HG02870 (cell line): ENCODE data around the gene EGLN2.
"Not testable (repeated sequence)": the region's sequence is repeated elsewhere in the genome, so short reads cannot be mapped to it uniquely, and the experiment has no call there.

Experiments
- ATAC-seq: cut with Tn5 transposase; IDR thresholded peaks from one replicate; pipeline ENCODE4 v1.9.1; 2021; ENCODE audit warnings: mild to moderate bottlenecking, moderate library complexity; ENCODE audit not compliant: unreplicated experiment

Gene EGLN2

DNA sequence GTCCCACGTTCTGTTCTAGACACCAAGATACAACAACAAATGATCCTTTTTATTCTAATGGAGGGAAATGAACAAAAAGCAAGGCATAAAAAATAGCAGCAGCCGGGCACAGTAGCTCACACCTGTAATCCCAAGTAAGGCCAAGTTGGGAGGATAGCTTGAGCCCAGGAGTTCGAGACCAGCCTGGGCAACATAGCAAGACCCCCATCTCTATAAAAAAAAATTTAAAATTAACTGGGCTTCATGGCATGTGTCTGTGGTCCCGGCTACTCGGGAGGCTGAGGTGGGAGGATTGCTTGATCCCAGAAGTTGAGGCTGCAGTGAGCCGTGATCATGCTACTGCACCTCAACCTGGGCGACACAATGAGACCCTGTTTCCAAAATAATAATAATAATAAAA is 22.6 kb upstream of the EGLN2 start:
- no peak for ATAC-seq

DNA sequence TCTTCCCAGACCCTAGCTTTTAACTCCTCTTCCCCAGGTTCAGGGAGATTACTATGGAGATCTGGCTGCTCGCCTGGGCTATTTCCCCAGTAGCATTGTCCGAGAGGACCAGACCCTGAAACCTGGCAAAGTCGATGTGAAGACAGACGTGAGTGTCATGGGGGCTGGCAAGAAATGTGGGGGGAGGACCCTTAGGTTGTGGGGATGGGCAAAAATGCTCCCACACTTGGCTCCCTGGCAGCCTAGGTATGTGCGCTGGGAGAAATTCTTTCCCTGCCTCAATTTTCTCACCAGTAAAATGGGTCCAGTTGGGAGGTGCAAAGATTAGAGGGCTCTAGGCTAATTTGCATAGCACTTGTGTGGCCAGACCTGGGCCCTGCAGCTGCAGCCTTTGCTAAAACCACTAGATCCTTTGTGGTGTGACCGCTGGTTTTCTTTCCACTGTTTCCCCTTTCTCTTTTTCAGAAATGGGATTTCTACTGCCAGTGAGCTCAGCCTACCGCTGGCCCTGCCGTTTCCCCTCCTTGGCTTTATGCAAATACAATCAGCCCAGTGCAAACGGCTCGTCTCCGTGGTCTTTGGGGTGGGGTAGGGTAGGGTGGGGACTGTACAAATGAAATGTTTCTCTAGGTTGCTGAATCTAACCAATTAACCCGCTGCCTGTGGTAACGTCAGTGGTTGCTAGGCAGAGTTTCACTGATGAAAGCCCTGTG is 21.9 kb upstream of the EGLN2 start:
- ATAC-seq = peak; percentile 62

DNA sequence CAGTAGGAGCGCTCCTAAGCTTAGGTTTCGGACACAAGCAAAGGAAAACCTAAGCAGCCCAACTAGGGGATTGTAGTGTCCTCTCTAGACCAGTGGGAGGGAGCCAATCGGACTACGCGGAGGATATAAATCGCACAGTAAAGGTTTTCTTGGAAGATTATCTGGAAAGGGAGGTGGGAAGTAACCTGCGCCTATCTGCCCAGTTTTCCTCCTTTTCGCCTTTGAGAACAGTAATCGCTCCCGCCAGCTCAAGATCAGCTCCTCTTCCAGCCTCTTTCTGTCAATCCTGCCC is 21.4 kb upstream of the EGLN2 start:
- ATAC-seq = no peak

- peak; percentile 51 for ATAC-seq
Measured at GRCh38 chr19:40777937-40778705, 20.9 kb upstream of the EGLN2 start, which contains the start of gene RAB4B. Gene RAB4B, plus strand, starts transcription at chr19:40778247. Its CDS starts 129 bp downstream, at chr19:40778376.

GRCh38 chr19:40778706-40779284 is 20.2 kb upstream of the EGLN2 start:
- ATAC-seq = no peak

DNA sequence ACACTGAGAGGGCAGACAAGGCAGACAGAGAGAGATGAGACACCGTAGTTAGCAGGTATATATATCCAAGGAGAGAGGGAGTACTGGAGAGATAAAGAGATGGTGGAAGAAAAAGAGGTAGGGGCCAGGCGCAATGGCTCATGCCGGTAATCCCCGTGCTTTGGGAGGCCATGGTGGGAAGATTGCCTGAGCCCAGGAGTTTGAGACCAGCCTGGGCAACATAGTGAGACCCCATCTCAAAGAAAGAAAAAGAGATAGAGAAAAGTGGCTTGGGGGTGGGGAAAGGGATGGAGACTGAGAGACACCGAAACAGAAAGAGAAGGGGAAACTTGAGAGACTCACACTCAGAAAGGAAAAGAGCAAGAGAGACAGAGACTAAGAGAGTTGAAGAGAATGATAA is 18.4 kb upstream of the EGLN2 start:
- no peak for ATAC-seq

DNA sequence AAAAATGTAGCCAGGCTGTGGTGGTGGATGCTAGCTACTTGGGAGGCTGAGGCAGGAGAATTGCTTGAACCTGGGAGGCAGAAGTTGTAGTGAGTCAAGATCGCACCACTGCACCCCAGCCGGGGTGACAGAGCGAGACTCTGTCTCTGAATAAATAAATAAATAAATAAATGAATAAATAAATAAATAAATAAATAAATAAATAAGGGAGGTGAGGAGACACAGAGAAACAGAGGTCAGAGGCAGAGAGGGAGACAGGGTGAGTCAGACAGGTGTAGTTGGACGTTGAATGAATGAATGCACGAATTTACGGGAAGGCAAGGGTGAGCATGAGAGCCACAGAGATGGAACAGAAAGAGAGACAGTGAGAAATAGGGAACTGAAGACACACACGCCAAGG is 17.9 kb upstream of the EGLN2 start:
- no peak for ATAC-seq

GRCh38 chr19:40783711-40784110 is 15.3 kb upstream of the EGLN2 start:
- ATAC-seq = no peak

GRCh38 chr19:40784146-40784545 is 14.8 kb upstream of the EGLN2 start:
- ATAC-seq = not testable (repeated sequence)

DNA sequence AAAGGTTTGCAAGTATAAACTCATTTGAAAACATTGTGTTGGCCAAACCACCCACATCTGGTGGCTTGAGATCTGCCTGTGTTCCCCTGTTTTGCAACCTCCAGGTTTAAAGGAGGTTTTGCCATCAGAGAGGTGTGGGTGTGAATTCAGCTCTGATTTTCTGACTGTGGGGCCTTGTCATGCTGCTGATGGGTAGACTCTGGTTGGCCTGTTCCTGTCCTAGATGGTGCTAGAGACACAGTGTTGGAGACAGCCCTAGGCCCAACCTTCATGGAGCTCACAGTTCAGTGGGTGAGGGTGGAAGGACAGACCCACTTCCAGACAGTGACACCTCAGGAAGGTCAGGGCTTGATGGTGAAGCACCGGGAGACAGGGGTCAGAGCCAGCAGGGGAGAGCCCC is 13.5 kb upstream of the EGLN2 start:
- no peak for ATAC-seq

DNA sequence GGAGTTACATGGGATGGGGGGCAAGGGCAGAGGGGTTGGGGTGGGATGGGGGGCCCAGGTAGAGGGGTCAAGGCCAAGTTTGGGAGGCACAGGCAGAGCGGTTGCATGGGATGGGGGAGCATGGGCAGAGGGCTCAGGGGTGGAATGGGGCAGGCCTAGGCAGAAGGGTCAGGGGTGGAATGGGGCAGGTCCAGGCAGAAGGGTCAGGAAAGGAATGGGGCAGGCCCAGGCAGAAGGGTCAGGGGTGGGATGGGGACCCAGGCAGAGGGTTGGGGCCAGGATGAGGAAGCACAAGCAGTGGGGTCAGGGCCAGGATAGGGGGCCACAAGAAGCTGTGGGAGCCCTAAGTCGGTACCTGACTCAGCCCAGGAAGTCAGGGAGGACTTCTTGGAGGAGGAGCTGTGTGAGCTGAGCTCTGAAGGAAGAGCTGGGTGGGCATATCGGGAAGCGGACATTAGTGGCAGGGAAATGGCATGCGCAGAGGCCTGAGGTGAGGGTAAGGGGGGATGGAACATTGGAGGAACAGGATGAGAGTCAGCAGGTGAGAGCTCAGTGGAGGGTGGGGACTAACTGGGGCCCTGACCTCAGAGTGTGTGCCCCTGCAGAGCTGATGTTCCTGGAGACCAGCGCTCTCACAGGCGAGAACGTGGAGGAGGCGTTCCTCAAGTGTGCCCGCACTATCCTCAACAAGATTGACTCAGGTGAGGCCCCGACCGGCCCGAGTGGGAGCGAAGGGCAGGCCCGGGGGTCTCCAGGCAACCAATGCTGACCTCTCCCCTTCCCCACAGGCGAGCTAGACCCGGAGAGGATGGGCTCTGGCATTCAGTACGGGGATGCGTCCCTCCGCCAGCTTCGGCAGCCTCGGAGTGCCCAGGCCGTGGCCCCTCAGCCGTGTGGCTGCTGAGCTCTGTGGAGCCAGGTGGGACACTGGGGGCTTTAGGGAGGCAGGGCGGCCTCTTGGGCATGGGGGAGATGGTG is 12.6 kb upstream of the EGLN2 start:
- ATAC-seq = no peak

- no peak for ATAC-seq
Measured at GRCh38 chr19:40791349-40791748, 7.6 kb upstream of the EGLN2 start.

GRCh38 chr19:40791996-40792395 is 7.0 kb upstream of the EGLN2 start:
- ATAC-seq = no peak

GRCh38 chr19:40797166-40797962 is 1.6 kb upstream of the EGLN2 start:
- no peak for ATAC-seq

DNA sequence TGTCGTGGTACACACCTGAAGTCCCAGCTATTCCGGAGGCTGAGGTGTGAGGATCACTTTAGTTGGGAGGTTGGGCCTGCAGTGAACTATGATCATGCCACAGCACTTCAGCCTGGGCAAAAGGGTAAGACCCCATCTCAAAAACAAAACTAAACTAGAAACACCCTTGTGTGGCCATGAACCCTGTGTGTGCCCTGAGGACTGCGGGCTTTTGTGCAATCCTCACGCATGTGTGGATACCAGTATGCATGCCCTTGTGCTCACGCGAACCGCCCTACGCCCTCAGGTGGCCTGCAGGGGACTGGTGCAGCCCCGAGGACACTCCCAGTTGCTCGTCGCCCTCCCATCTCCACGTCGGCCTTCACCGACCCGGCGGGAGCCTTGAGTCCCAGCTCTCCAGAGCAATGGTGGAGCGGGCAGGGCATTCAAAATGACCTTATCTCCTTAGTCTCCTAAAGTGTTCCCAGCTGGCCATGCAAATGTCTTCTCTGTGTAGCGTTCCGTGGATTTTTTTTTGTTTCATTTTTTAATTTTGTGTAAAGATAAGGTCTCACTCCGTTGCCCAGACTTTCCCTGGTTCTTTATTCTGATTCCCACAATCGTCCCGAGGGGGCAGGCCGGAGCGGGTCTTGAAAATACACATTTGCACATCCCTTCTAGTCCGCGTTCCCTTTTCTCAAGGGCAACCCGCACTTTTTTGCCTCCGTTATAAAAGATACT is 868 bp upstream of the EGLN2 start:
- no peak for ATAC-seq

DNA sequence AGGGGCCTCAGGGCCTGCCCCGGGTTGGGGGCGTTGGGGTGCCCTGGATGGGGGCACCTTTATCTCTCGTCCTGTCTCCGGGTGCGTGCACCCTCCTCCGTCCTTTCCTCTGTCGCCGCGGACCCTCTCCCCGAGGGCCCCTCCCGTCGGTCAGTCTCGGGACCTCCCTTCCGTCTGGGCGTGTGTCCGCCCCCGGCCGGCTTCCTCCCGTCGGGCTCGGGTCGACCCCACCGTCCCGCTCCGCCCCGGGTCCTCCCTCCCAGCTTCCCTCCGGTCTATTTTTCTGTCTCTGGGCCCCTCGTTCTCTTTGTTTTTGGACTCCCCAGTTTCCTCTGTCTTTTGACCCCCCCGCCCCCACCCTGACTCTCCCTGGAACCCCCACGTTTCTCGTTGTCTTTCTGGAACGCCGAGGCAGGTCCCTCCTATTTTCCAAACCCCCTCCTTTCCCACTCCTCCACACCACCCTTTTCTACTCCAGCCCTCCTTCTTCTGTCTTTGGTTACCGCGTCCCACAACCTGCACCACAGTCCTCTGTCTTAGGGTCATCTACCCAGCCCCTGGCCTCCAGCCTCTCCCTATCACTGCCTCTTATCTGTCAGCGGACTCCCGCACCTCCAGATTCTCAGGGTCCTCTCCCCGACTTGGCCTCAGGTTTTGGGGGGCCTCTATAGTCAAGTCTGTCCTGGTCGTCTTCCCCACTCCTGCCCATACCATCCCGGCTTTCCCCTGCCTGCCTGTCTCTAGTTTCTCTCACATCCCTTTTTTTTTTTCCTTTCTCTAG is 757 bp downstream of the EGLN2 start:
- ATAC-seq = no peak

DNA sequence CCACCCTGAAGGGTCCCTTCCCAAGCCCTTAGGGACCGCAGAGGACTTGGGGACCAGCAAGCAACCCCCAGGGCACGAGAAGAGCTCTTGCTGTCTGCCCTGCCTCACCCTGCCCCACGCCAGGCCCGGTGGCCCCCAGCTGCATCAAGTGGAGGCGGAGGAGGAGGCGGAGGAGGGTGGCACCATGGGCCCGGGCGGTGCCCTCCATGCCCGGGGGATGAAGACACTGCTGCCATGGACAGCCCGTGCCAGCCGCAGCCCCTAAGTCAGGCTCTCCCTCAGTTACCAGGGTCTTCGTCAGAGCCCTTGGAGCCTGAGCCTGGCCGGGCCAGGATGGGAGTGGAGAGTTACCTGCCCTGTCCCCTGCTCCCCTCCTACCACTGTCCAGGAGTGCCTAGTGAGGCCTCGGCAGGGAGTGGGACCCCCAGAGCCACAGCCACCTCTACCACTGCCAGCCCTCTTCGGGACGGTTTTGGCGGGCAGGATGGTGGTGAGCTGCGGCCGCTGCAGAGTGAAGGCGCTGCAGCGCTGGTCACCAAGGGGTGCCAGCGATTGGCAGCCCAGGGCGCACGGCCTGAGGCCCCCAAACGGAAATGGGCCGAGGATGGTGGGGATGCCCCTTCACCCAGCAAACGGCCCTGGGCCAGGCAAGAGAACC is 1.5 kb downstream of the EGLN2 start:
- no peak for ATAC-seq

DNA sequence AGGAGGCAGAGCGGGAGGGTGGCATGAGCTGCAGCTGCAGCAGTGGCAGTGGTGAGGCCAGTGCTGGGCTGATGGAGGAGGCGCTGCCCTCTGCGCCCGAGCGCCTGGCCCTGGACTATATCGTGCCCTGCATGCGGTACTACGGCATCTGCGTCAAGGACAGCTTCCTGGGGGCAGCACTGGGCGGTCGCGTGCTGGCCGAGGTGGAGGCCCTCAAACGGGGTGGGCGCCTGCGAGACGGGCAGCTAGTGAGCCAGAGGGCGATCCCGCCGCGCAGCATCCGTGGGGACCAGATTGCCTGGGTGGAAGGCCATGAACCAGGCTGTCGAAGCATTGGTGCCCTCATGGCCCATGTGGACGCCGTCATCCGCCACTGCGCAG is 2.0 kb downstream of the EGLN2 start:
- no peak for ATAC-seq
